Body of pancreas (tissue), 4 donors: Measurements from ENCODE around the gene TFF2.

Experiments
- CTCF ChIP-seq, 7 experiments: fragments of 450-650 bp in 4 of 7; fragments of 200-600 bp in 3 of 7; sonication (generic) in 3 of 7; IDR thresholded peaks; one replicate each; pipeline ENCODE4 v1.5.1; 2016 to 2019; ENCODE audit warnings: antibody characterized with exemption in 7 of 7
- POLR2A ChIP-seq, 3 donors: fragments of 450-650 bp; IDR thresholded peaks; one replicate each; pipeline ENCODE4 v1.6.1; 2016; ENCODE audit warnings: antibody characterized with exemption in 3 of 3, mild to moderate bottlenecking in 2 of 3

GRCh38 chr21:42384989-42385388, 34.2 kb upstream of the TFF2 start:
- TF ChIP-seq POLR2A (IDR thresholded peaks at IDR 0.05) = no peak
- TF ChIP-seq CTCF (IDR thresholded peaks at IDR 0.05) = no peak
